GM20000 (cell line): ENCODE results near the gene TIGD6.

Experiments used
- DNase-seq: peaks from one replicate; pipeline ENCODE4 v3.0.0; 2012; ENCODE audit warnings: low spot score
- TF ChIP-seq, protein P1 (sequence below): IDR thresholded peaks from 2 replicates; pipeline ENCODE4 v1.5.1; 2012; ENCODE audit warnings: mild to moderate bottlenecking, control low read depth; ENCODE audit errors: extremely low read depth, missing control alignments

Gene TIGD6

DNA sequence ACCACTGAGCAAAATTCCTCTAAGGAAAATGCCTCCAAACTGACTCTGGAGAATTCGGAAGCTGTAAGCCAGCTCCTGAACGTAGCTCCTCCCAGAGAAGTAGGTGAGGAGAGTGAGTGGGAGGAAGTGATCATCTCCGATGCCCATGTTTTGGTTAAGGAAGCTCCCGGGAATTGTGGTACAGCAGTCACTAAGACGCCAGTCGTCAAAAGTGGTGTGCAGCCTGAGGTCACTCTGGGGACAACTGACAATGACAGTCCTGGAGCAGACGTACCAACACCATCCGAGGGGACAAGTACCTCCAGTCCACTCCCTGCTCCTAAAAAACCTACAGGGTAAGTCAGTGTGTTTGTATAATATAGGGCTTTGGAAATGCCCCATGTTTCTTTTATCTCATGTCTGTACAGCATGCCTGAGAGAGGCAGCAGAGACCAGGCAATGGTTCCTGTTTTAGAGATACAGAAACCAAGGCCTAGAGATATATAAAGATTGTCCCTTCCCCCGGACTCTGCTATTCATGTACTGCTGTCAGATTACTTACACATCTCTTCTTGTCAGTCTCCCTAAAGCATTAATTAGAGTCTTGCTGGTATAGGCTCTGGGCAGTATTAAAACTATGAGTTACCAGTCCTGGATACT is 24.0 kb upstream of the TIGD6 start:
- DNase-seq = no peak
- TF ChIP-seq, protein P1, sequence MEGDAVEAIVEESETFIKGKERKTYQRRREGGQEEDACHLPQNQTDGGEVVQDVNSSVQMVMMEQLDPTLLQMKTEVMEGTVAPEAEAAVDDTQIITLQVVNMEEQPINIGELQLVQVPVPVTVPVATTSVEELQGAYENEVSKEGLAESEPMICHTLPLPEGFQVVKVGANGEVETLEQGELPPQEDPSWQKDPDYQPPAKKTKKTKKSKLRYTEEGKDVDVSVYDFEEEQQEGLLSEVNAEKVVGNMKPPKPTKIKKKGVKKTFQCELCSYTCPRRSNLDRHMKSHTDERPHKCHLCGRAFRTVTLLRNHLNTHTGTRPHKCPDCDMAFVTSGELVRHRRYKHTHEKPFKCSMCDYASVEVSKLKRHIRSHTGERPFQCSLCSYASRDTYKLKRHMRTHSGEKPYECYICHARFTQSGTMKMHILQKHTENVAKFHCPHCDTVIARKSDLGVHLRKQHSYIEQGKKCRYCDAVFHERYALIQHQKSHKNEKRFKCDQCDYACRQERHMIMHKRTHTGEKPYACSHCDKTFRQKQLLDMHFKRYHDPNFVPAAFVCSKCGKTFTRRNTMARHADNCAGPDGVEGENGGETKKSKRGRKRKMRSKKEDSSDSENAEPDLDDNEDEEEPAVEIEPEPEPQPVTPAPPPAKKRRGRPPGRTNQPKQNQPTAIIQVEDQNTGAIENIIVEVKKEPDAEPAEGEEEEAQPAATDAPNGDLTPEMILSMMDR = no peak

GRCh38 chr5:150023136-150023535 is 22.7 kb upstream of the TIGD6 start:
- TF ChIP-seq, protein P1 = no peak
- no peak for DNase-seq

DNA sequence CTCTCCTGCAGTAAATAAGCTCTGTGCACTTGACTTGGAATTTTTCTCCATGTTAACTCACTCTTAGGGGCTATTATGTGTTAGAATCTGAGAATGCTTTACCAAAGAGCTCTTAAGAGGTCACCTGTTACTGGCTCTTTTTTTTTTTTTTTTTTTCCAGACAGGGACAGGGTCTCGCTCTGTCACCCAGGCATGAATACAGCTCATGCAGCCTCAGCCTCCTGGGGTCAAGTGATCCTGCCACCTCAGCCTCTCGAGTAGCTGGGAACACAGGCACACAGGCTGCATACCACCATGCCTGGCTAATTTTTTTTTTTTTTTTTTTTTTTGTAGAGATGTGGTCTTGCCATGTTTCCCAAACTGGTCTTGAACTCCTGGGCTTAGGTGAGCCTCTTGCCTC is 22.2 kb upstream of the TIGD6 start:
- no peak for DNase-seq
- TF ChIP-seq, protein P1 = no peak

DNA sequence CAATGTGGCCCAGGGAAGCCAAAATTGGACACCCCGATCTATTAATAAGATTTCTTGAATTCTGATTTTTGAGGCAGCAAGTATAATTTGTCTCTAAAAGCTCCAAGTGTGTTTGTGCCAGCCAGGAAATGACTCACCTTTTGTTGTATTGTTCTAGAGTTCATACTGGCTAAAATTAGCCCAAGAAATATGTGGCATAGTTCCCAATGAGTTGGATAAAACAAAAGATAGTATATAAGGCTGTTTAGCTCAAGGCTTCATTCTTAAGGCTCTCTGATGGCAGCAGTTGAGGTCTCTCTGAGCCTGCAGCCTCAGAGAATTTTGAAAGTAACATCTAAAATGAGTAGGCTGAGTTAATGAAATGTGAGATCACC is 21.7 kb upstream of the TIGD6 start:
- no peak for DNase-seq
- TF ChIP-seq, protein P1 = no peak

- DNase-seq = no peak
- TF ChIP-seq, protein P1 = no peak
Measured at GRCh38 chr5:150021491-150022157, 21.2 kb upstream of the TIGD6 start.

DNA sequence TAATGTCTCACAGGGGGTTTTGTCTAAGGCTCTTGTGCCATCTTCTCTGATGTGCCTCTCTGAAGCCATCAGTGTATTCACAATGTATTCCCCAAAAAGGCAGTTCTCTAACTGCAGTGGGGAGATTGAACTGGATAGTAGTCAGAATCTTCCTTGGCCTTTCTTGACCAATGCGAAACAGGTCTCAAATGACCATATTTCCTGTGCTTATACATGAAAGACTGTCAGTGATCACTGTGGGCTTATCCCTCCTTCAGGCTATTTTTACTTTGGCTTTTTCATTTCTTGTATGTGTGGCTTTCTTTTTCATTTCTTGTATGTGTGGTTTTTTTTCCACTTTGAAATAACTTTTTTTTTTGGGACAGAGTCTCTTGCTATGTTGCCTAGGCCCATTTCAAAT is 19.8 kb upstream of the TIGD6 start:
- no peak for DNase-seq
- TF ChIP-seq, protein P1 = no peak

GRCh38 chr5:150017226-150018005 is 17.0 kb upstream of the TIGD6 start:
- no peak for DNase-seq
- TF ChIP-seq, protein P1 = no peak
